ENCODE data around the gene NOSIP. TPM values are rescaled to one million over a fixed set of nuclear protein-coding genes. Genes with fewer than 3 reads are reported as not detected.

The NOSIP gene
- total RNA-seq, 4 donors from 2014 or later: 39.1 to 63.4 (median 49.0) TPM

DNA sequence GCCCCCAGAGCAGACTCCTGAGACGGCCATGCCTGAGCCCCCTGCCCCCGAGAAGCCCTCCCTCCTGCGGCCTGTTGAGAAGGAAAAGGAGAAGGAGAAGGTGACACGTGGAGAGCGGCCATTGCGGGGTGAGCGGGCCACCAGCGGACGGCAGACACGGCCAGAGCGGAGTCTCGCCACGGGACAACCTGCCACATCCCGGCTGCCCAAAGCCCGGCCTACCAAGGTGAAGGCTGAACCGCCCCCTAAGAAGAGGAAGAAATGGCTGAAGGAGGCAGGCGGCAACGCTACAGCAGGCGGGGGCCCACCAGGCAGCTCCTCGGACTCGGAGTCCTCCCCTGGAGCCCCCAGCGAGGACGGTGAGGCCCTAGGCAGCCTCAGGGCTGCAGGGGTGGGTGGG, 35.5 kb upstream of the NOSIP start:
- TF ChIP-seq, protein P1, sequence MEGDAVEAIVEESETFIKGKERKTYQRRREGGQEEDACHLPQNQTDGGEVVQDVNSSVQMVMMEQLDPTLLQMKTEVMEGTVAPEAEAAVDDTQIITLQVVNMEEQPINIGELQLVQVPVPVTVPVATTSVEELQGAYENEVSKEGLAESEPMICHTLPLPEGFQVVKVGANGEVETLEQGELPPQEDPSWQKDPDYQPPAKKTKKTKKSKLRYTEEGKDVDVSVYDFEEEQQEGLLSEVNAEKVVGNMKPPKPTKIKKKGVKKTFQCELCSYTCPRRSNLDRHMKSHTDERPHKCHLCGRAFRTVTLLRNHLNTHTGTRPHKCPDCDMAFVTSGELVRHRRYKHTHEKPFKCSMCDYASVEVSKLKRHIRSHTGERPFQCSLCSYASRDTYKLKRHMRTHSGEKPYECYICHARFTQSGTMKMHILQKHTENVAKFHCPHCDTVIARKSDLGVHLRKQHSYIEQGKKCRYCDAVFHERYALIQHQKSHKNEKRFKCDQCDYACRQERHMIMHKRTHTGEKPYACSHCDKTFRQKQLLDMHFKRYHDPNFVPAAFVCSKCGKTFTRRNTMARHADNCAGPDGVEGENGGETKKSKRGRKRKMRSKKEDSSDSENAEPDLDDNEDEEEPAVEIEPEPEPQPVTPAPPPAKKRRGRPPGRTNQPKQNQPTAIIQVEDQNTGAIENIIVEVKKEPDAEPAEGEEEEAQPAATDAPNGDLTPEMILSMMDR (IDR thresholded peaks at IDR 0.05; ENCODE audit: low read depth): no peak

- TF ChIP-seq, protein P1 (IDR thresholded peaks at IDR 0.05; ENCODE audit: low read depth): no peak
Measured at GRCh38 chr19:49614096-49614833, 33.9 kb upstream of the NOSIP start.

GRCh38 chr19:49613374-49613773, 33.0 kb upstream of the NOSIP start:
- TF ChIP-seq, protein P1 (IDR thresholded peaks at IDR 0.05; ENCODE audit: low read depth): no peak

- TF ChIP-seq, protein P1 (IDR thresholded peaks at IDR 0.05; ENCODE audit: low read depth): no peak
Measured at GRCh38 chr19:49609499-49610092, 29.2 kb upstream of the NOSIP start.

GRCh38 chr19:49605605-49606004, 25.2 kb upstream of the NOSIP start:
- TF ChIP-seq, protein P1 (IDR thresholded peaks at IDR 0.05; ENCODE audit: low read depth): no peak

- TF ChIP-seq, protein P1 (IDR thresholded peaks at IDR 0.05; ENCODE audit: low read depth): no peak
Measured at GRCh38 chr19:49602806-49603205, 22.4 kb upstream of the NOSIP start.

GRCh38 chr19:49601482-49602038, 21.2 kb upstream of the NOSIP start:
- TF ChIP-seq, protein P1 (IDR thresholded peaks at IDR 0.05; ENCODE audit: low read depth): no peak
